Transverse colon (tissue), 4 donors: ENCODE results near the gene PRRT1. TPM values are rescaled to one million over a fixed set of nuclear protein-coding genes. Genes with fewer than 3 reads are reported as not detected.

Source experiments
- DNase-seq: peaks from one replicate; pipeline ENCODE4 v3.0.0-alpha.2; 2019
- H3K27ac ChIP-seq, 4 donors: fragments of 200-600 bp; sonication (generic); 2 replicates each; pipeline ENCODE4 v1.5.1; 2016 to 2018; ENCODE audit warnings: inconsistent platforms in 4 of 4
- H3K27me3 ChIP-seq: fragments of 200-600 bp; sonication (generic); 2 replicates; pipeline ENCODE4 v1.5.1; 2017; ENCODE audit warnings: inconsistent platforms
- H3K36me3 ChIP-seq, 4 donors: fragments of 200-600 bp; sonication (generic); 2 replicates each; pipeline ENCODE4 v1.5.1; 2017 to 2019; ENCODE audit warnings: inconsistent platforms in 4 of 4
- H3K4me1 ChIP-seq, 4 donors: fragments of 200-600 bp; sonication (generic); 2 replicates each; pipeline ENCODE4 v1.5.1; 2017 to 2020; ENCODE audit warnings: inconsistent platforms in 4 of 4
- H3K4me3 ChIP-seq, 4 donors: fragments of 200-600 bp; sonication (generic); 1 replicate in 1 of 4; 2 replicates in 3 of 4; pipeline versions ENCODE4 v1.5.1 to v1.6.1; 2017 to 2019; ENCODE audit warnings: inconsistent platforms in 4 of 4
- H3K9me3 ChIP-seq, 2 donors: fragments of 200-600 bp; sonication (generic); 2 replicates each; pipeline ENCODE4 v1.5.1; 2017 to 2019; ENCODE audit warnings: inconsistent platforms in 2 of 2
- EP300 ChIP-seq: sonication (generic); formaldehyde crosslinking; IDR thresholded peaks from one replicate; pipeline ENCODE4 v1.6.1; 2017; ENCODE audit warnings: antibody characterized with exemption, low read depth
- POLR2A ChIP-seq: fragments of 450-650 bp; IDR thresholded peaks from one replicate; pipeline ENCODE4 v1.6.1; 2016; ENCODE audit warnings: antibody characterized with exemption, mild to moderate bottlenecking, moderate library complexity
- POLR2AphosphoS5 ChIP-seq, 3 donors: sonication (generic); formaldehyde crosslinking; IDR thresholded peaks; one replicate each; pipeline ENCODE4 v1.6.1; 2016; ENCODE audit warnings: antibody characterized with exemption in 3 of 3
- WGBS, 2 donors: methylation state at CpG; one replicate each; pipeline ENCODE4 v1.1.5; 2018; ENCODE audit warnings: low coverage in 1 of 2; 5-methylcytosine and 5-hydroxymethylcytosine counted together
- in situ Hi-C, 4 donors: fragments of 200-750 bp; cut with MboI; loops; one replicate each; pipeline versions ENCODE4 v1.15.0 to v1.15.1; 2017; ENCODE audit warnings: low sequenced_read_pairs in 3 of 4, low pct_ligation_motif_present in 1 of 4, low pct_unique_long_range_greater_than_20kb in 1 of 4
- intact Hi-C: fragments of 100-400 bp; cut with DNase I; formaldehyde crosslinking; loops from one replicate; pipeline ENCODE4 v1.15.1; 2023; ENCODE audit warnings: low total_unique reads
- total RNA-seq, 4 donors: library from RNA; depleted of rRNA; stranded (reverse); fragments of >200 nt; gene quantifications; one replicate each; pipeline ENCODE4 v1.1.0, GENCODE V29; 2016
- TF ChIP-seq, protein P1 (sequence below), 5 experiments: fragments of 200-600 bp in 3 of 5; fragments of 450-650 bp in 2 of 5; sonication (generic) in 3 of 5; IDR thresholded peaks; 1 replicate in 2 of 5; 2 replicates in 3 of 5; pipeline ENCODE4 v1.5.1; 2016 to 2017; ENCODE audit warnings: antibody characterized with exemption in 5 of 5, inconsistent platforms in 3 of 5, mild to moderate bottlenecking in 2 of 5, moderate library complexity in 1 of 5

Gene PRRT1
- total RNA-seq, 4 donors from 2014 or later = 2.4 to 2.7 TPM; not detected in 2

DNA sequence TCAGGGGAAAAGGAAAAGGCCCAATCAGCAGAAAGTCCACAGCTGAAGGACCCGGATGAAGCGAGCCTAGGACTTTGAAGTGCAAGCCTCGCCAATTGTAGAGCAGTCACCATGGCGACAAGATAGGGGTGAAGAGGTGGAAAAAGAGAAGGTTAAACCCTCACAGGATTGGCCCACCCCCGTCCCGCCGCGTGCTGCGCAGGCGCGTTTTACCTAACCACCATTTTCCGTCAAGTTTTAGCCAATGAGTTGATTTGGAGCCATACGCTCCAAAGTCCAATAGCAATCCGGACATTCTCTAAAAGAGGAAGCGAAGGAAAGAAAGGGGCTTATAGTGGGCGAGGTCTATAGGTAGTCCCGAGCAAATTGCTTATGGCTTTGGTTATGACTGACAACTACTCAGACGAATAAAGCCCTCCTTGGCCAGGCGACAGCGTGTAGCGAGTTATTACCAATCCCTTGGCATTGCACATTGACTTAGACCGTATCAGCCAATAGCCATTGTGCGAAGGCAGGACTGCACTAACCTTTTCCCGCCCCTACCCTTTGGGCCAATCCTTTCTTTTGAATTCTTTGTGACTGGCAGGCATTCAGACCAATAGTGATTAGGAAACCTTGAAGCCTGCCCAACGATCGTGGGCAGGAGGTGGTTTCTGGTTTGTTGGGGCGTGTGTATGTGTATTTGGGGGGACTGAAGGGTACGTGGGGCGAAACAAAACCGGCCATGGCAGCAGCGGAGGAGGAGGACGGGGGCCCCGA lies 26.2 kb upstream of the PRRT1 start, which contains the start of gene RNF5:
TSS of gene RNF5 (plus strand) at position 618 of the 759 bp plus-strand sequence. CDS start at position 725, 107 bp downstream.
- Histone ChIP-seq H3K27ac (peak within 1 kb of the TSS; percentile 94 to 96 (median 94)), H3K36me3 (peaks cover 0 to 6% (median 2%) of the 10 kb centered on the region in 4 donors), H3K4me1 (peaks cover 25 to 66% (median 37%) of the 10 kb centered on the region in 4 donors), H3K9me3 (no peaks in the 10 kb centered on the region), H3K27me3 (no peaks in the 10 kb centered on the region), H3K4me3 (peak within 1 kb of the TSS; percentile 41 to 91 (median 84))
- intact Hi-C loops (no loop called here), in situ Hi-C loops (no loop called here)
- peak; percentile 97 for DNase-seq
- WGBS, 2 donors = 0 to 5% methylated on average over 3 to 33 of the region's 33 CpGs
- TF ChIP-seq, protein P1, sequence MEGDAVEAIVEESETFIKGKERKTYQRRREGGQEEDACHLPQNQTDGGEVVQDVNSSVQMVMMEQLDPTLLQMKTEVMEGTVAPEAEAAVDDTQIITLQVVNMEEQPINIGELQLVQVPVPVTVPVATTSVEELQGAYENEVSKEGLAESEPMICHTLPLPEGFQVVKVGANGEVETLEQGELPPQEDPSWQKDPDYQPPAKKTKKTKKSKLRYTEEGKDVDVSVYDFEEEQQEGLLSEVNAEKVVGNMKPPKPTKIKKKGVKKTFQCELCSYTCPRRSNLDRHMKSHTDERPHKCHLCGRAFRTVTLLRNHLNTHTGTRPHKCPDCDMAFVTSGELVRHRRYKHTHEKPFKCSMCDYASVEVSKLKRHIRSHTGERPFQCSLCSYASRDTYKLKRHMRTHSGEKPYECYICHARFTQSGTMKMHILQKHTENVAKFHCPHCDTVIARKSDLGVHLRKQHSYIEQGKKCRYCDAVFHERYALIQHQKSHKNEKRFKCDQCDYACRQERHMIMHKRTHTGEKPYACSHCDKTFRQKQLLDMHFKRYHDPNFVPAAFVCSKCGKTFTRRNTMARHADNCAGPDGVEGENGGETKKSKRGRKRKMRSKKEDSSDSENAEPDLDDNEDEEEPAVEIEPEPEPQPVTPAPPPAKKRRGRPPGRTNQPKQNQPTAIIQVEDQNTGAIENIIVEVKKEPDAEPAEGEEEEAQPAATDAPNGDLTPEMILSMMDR (IDR thresholded peaks at IDR 0.05) = no peak
- peak in 2 of 3 donors; percentile 54 to 60 for TF ChIP-seq POLR2AphosphoS5 (IDR thresholded peaks at IDR 0.05)
- TF ChIP-seq POLR2A = peak; percentile 69
- TF ChIP-seq EP300 = no peak

GRCh38 chr6:32177183-32177787 lies 25.5 kb upstream of the PRRT1 start:
- intact Hi-C loops = no loop called here
- H3K9me3 ChIP-seq = no peaks in the 10 kb centered on the region
- TF ChIP-seq, protein P1 (IDR thresholded peaks at IDR 0.05) = no peak
- TF ChIP-seq POLR2A (peak; percentile 53), POLR2AphosphoS5 (IDR thresholded peaks at IDR 0.05) (peak; percentile 29 to 77 (median 48)), EP300 (no peak)
- 1 to 7% methylated on average over 10 to 20 of the region's 20 CpGs for WGBS, 2 donors
- H3K27ac ChIP-seq = peak overlapping the region; percentile 94 to 96 (median 94)
- in situ Hi-C loops = no loop called here
- H3K36me3 ChIP-seq = peaks cover 0 to 6% (median 2%) of the 10 kb centered on the region in 4 donors
- no peaks in the 10 kb centered on the region for H3K27me3 ChIP-seq
- no peak for DNase-seq
- peak overlapping the region; percentile 15 to 91 (median 84) for H3K4me3 ChIP-seq
- peaks cover 25 to 68% (median 38%) of the 10 kb centered on the region in 4 donors for H3K4me1 ChIP-seq

- peaks cover 25 to 62% (median 37%) of the 10 kb centered on the region in 4 donors for H3K4me1 ChIP-seq
- peaks cover 0 to 6% (median 2%) of the 10 kb centered on the region in 4 donors for H3K36me3 ChIP-seq
- H3K4me3 ChIP-seq = peak overlapping the region in 3 of 4 donors; percentile 77 to 91 (median 91)
- no peaks in the 10 kb centered on the region for H3K9me3 ChIP-seq
- no peak for TF ChIP-seq EP300
- intact Hi-C loops = no loop called here
- no peak for DNase-seq
- whole genome bisulfite sequencing, 2 donors = 35 to 36% methylated on average over 5 of the region's 5 CpGs
- peak overlapping the region; percentile 94 to 96 (median 94) for H3K27ac ChIP-seq
- H3K27me3 ChIP-seq = no peaks in the 10 kb centered on the region
- in situ Hi-C loops = no loop called here
Observed at GRCh38 chr6:32176476-32177182, 24.9 kb upstream of the PRRT1 start.

DNA sequence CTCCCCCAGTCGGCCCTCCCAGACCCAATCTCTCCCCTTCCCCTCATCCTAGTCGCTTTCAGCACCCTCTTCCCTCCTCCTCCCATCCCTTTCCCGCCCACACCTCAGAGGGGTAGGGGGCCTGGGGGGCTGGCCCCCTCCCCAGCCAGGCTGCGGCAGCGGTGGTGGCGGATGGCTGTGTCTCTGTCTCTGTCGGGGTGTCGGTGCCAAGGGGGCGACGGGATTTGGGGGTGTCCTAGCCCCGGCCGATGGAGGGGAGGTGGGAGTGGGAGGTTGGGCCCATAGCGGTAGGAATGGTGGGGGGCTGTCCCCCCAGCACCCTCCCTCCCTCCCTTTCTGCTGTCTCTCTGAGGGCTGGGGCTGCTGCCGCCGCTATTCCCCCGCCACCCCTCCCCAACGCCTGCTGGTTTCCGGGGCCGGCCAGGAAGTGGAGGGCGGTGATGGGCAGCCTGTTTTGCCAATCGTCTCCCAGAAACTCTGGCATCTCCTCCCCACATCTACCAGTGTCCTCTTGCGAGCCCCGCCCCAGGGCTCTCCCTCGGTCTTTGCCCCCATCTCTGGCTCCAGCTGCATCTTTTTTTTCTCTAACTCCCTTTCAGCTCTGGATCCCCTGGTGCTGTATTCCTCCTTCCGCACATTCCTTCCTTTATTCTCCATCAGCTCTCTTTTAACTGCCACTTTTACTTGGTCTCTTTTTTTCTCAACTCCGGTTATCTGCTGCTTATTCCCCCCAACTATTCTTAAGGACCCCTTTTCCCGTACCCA lies 24.2 kb upstream of the PRRT1 start, which contains the start of gene AGPAT1:
TSS of gene AGPAT1 (minus strand) at position 374 of the 765 bp plus-strand sequence. CDS start 4,588 bp downstream, outside the sequence.
- Histone ChIP-seq H3K4me3 (peak within 1 kb of the TSS; percentile 67 to 91 (median 84)), H3K4me1 (peaks cover 25 to 55% (median 37%) of the 10 kb centered on the region in 4 donors), H3K9me3 (no peaks in the 10 kb centered on the region), H3K36me3 (peaks cover 0 to 6% (median 0%) of the 10 kb centered on the region in 4 donors), H3K27ac (peak within 1 kb of the TSS; percentile 94 to 96 (median 94)), H3K27me3 (no peaks in the 10 kb centered on the region)
- TF ChIP-seq POLR2A = peak; percentile 71
- TF ChIP-seq POLR2AphosphoS5 (IDR thresholded peaks at IDR 0.05) = peak; percentile 72 to 87 (median 84)
- TF ChIP-seq, protein P1 (IDR thresholded peaks at IDR 0.05) = no peak
- TF ChIP-seq EP300 = no peak
- in situ Hi-C loops = no loop called here
- DNase-seq = peak; percentile 98
- WGBS, 2 donors = 2% methylated on average over 9 to 20 of the region's 27 CpGs
- intact Hi-C loops = no loop called here
